Activated B cell treated with CpG ODN at 0.5 μM for 24 hours (primary cell): Measurements from ENCODE around the gene PLAC8L1. TPM values are rescaled to one million over a fixed set of nuclear protein-coding genes. Genes with fewer than 3 reads are reported as not detected.

Source experiments
- ATAC-seq: fragments of 200-7000 bp; cut with Tn5 transposase; one replicate; pipeline ENCODE4 v1.10.0; 2021; ENCODE audit warnings: low read depth, mild to moderate bottlenecking, moderate library complexity
- CTCF ChIA-PET: fragments of 350-600 bp; sonication (Branson Sonifier 250); formaldehyde crosslinking; loops from one replicate; lab custom pipeline; 2021; ENCODE audit warnings: antibody characterized with exemption; lab: Charles Lee
- POLR2A ChIA-PET: fragments of 350-600 bp; sonication (Branson Sonifier 250); formaldehyde crosslinking; loops from one replicate; lab custom pipeline; 2021; ENCODE audit warnings: antibody characterized with exemption; lab: Charles Lee
- DNase-seq: peaks from one replicate; pipeline ENCODE4 v3.0.0; 2022
- H3K27ac Mint-ChIP-seq: one replicate; pipeline ENCODE4 v1.8.0; 2020; ENCODE audit warnings: mixed read lengths
- H3K27me3 Mint-ChIP-seq: one replicate; pipeline ENCODE4 v1.8.0; 2021; ENCODE audit warnings: mixed read lengths
- H3K36me3 Mint-ChIP-seq: one replicate; pipeline ENCODE4 v1.8.0; 2021; ENCODE audit warnings: low read depth, mixed read lengths
- H3K4me1 Mint-ChIP-seq: one replicate; pipeline ENCODE4 v1.8.0; 2021; ENCODE audit warnings: mixed read lengths
- H3K4me3 Mint-ChIP-seq: one replicate; pipeline ENCODE4 v1.8.0; 2020; ENCODE audit warnings: mild to moderate bottlenecking, mixed read lengths
- H3K9me3 Mint-ChIP-seq: one replicate; pipeline ENCODE4 v1.8.0; 2020; ENCODE audit warnings: mixed read lengths
- intact Hi-C: fragments of 100-400 bp; cut with micrococcal nuclease; formaldehyde crosslinking; loops from one replicate; pipeline ENCODE4 v1.15.1; 2024
- total RNA-seq: library from RNA; stranded (reverse); gene quantifications from 2 replicates; pipeline ENCODE4 v1.2.3, GENCODE V29; 2022
- TF ChIP-seq, protein P1 (sequence below): fragments of 200-600 bp; IDR thresholded peaks from one replicate; pipeline ENCODE4 v1.8.0; 2022; ENCODE audit warnings: antibody characterized with exemption, mild to moderate bottlenecking

The PLAC8L1 gene
- total RNA-seq, 1 donor from 2014 or later = 0.78 TPM

DNA sequence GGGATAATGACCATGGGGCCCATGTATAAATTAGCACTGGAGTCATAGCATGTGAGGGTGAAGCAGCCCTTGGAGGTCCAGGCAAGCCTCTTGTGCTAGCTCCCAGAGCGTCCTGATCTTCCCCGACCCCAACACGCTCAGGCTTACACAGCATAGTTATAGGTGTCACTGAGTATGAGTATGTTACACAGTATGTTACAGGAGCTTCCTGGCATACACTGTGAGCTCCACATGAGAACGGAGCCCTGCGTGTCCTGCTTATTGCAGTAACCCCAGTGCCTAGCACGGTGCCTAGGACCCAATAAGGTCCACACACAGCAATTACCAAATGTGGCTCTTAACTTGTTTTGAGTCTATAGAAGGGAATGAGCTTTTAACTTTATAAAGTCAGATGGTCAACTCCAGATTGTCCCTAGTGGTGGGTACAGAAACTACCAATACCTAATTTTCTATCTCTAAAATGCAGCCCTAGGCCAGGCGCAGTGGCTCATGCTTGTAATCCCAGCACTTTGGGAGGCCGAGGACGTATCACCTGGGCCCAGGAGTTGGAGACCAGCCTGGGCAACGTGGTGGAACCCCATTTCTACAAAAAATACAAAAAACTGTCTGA, 64.1 kb downstream of the PLAC8L1 start:
- POLR2A ChIA-PET = no interaction called here
- TF ChIP-seq, protein P1, sequence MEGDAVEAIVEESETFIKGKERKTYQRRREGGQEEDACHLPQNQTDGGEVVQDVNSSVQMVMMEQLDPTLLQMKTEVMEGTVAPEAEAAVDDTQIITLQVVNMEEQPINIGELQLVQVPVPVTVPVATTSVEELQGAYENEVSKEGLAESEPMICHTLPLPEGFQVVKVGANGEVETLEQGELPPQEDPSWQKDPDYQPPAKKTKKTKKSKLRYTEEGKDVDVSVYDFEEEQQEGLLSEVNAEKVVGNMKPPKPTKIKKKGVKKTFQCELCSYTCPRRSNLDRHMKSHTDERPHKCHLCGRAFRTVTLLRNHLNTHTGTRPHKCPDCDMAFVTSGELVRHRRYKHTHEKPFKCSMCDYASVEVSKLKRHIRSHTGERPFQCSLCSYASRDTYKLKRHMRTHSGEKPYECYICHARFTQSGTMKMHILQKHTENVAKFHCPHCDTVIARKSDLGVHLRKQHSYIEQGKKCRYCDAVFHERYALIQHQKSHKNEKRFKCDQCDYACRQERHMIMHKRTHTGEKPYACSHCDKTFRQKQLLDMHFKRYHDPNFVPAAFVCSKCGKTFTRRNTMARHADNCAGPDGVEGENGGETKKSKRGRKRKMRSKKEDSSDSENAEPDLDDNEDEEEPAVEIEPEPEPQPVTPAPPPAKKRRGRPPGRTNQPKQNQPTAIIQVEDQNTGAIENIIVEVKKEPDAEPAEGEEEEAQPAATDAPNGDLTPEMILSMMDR = no peak
- Mint-ChIP-seq H3K4me3 (no peak overlapping the region), H3K36me3 (no peaks in the 10 kb centered on the region), H3K27ac (no peak overlapping the region), H3K4me1 (no peaks in the 10 kb centered on the region), H3K9me3 (no peaks in the 10 kb centered on the region), H3K27me3 (peaks cover 3% of the 10 kb centered on the region)
- DNase-seq = no peak
- CTCF ChIA-PET = interaction anchor here (1.8 kb wide), 1 partner anchor 10 kb away, joined by 5 read pairs; no protein-coding TSS in a partner anchor
- intact Hi-C loops = no loop called here
- no peak for ATAC-seq

DNA sequence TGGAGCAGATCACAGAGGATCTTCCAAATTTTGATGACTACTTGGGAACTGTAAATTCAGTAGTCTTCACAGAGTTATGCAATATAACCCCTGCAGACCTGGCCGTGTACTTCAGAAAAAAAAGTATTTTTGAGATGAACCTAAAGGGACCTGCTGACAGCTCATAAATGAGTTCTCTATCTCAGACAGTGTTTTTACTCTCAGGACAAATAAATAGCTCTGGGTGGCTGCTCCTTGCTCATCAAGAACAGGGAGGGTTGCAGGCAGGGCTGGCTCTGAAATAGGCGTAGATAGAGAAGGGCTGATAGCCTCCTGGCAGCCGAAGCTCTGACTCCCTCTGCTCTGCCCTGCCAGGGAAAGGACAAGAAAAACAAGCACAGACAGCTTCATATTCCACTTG, 64.8 kb downstream of the PLAC8L1 start:
- H3K27me3 Mint-ChIP-seq = peaks cover 2% of the 10 kb centered on the region
- no peak overlapping the region for H3K27ac Mint-ChIP-seq
- no peak for ATAC-seq
- no peak overlapping the region for H3K4me3 Mint-ChIP-seq
- CTCF ChIA-PET = interaction anchor here (1.8 kb wide), 1 partner anchor 10 kb away, joined by 5 read pairs; no protein-coding TSS in a partner anchor
- TF ChIP-seq, protein P1 = no peak
- POLR2A ChIA-PET = no interaction called here
- H3K9me3 Mint-ChIP-seq = no peaks in the 10 kb centered on the region
- intact Hi-C loops = no loop called here
- no peak for DNase-seq
- H3K36me3 Mint-ChIP-seq = no peaks in the 10 kb centered on the region
- H3K4me1 Mint-ChIP-seq = no peaks in the 10 kb centered on the region

DNA sequence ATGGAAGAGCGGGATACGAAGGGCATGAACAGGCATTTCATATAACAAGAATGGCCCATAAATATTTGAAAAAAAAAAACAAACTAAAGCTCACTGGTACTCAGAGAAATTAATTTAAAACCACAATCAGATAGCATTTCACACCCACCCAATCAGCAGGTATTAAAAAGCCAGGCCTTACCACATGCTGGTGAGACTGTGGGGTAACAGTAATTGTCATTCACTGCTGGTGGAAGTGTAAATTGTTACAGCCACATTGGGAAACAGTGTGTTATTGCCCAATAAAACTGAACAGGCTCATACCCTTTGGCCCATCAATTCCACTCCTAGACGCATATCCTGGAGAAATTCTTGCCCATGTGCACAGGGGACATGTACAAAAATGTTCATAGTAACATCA, 66.0 kb downstream of the PLAC8L1 start:
- peaks cover 2% of the 10 kb centered on the region for H3K27me3 Mint-ChIP-seq
- ATAC-seq = no peak
- no peak for DNase-seq
- no peaks in the 10 kb centered on the region for H3K4me1 Mint-ChIP-seq
- no peaks in the 10 kb centered on the region for H3K9me3 Mint-ChIP-seq
- intact Hi-C loops = no loop called here
- CTCF ChIA-PET = no interaction called here
- no peaks in the 10 kb centered on the region for H3K36me3 Mint-ChIP-seq
- TF ChIP-seq, protein P1 = no peak
- POLR2A ChIA-PET = no interaction called here
- H3K4me3 Mint-ChIP-seq = no peak overlapping the region
- no peak overlapping the region for H3K27ac Mint-ChIP-seq

DNA sequence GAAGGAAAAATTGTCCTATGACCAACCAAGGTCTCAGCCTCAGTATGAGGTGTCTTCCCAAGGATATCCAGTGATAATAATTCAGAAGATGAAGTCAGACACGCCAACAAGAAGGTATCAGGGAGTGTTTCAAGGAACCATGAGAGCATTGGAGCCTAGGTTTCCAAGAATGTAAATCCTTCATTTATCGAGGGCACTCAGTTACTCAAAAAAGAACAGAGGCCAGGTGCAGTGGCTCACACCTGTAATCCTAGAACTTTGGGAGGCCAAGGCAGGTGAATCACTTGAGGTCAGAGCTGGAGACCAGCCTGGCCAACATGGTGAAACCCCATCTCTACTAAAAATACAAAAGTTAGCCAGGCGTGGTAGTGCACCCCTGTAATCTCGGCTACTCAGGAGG, 70.8 kb downstream of the PLAC8L1 start:
- H3K36me3 Mint-ChIP-seq = no peaks in the 10 kb centered on the region
- DNase-seq = no peak
- TF ChIP-seq, protein P1 = no peak
- no peaks in the 10 kb centered on the region for H3K4me1 Mint-ChIP-seq
- H3K27me3 Mint-ChIP-seq = peaks cover under 1% of the 10 kb centered on the region
- intact Hi-C loops = no loop called here
- POLR2A ChIA-PET = no interaction called here
- ATAC-seq = no peak
- H3K27ac Mint-ChIP-seq = no peak overlapping the region
- CTCF ChIA-PET = no interaction called here
- no peaks in the 10 kb centered on the region for H3K9me3 Mint-ChIP-seq
- no peak overlapping the region for H3K4me3 Mint-ChIP-seq

Other genes with a start within 250 kb of the PLAC8L1 start
- not detected in 2 replicates for gene GRXCR2, start 232.6 kb downstream of the PLAC8L1 start, total RNA-seq
- gene SH3RF2, start 169.0 kb downstream of the PLAC8L1 start, total RNA-seq = not detected in 2 replicates
- 172 and 186 TPM in 2 replicates for gene LARS1, start 77.1 kb upstream of the PLAC8L1 start, total RNA-seq
- gene RBM27, start 98.0 kb upstream of the PLAC8L1 start, total RNA-seq = 24.4 and 28.5 TPM in 2 replicates
- 0.12 TPM in 1 of 2 replicates, not detected in the other for gene POU4F3, start 233.3 kb upstream of the PLAC8L1 start, total RNA-seq